Activated CD8-positive, alpha-beta memory T cell treated with anti-CD3 and anti-CD28 coated beads, Interleukin-2, amount 50 U/mL, for 4 hours (primary cell): ENCODE data around the gene XYLB.

ENCODE experiments used
- DNase-seq: peaks from one replicate; pipeline ENCODE4 v3.0.0-alpha.2; 2020

The XYLB gene

GRCh38 chr3:38457111-38458003 lies 110.8 kb downstream of the XYLB start:
- no peak for DNase-seq

- DNase-seq: no peak
Measured at GRCh38 chr3:38458796-38459498, 112.4 kb downstream of the XYLB start.

- no peak for DNase-seq
Measured at GRCh38 chr3:38459499-38460048, 113.0 kb downstream of the XYLB start.

GRCh38 chr3:38460377-38461270 lies 114.0 kb downstream of the XYLB start:
- no peak for DNase-seq
